PC-3 (cell line): Measurements from ENCODE around the gene ACSS3. TPM values are rescaled to one million over a fixed set of nuclear protein-coding genes. Genes with fewer than 3 reads are reported as not detected.
"Not testable (repeated sequence)": the region's sequence is repeated elsewhere in the genome, so short reads cannot be mapped to it uniquely, and the experiment has no call there.

Experiments used
- ATAC-seq: fragments of 200-7000 bp; cut with Tn5 transposase; 2 replicates; pipeline ENCODE4 v1.9.1; 2020; ENCODE audit warnings: mild to moderate bottlenecking, moderate library complexity
- BruUV-seq: library from RNA; stranded (reverse); fragments of 400-500 nt; replicated peaks from 2 replicates; lab custom pipeline; 2021; lab: Mats Ljungman, UMichigan
- CTCF ChIA-PET: fragments of 300-600 bp; sonication (Branson Sonifier 250); formaldehyde crosslinking; loops from one replicate; lab custom pipeline; 2022; ENCODE audit warnings: antibody characterized with exemption; lab: Charles Lee
- POLR2A ChIA-PET: fragments of 300-600 bp; sonication (Branson Sonifier 250); formaldehyde crosslinking; loops from one replicate; lab custom pipeline; 2022; ENCODE audit warnings: antibody characterized with exemption; ENCODE audit not compliant: unreplicated experiment; lab: Charles Lee
- DNase-seq: peaks from one replicate; pipeline ENCODE4 v3.0.0-alpha.2; 2015
- H2AFZ ChIP-seq: fragments of 300-600 bp; sonication (generic); 2 replicates; pipeline ENCODE4 v1.6.0; 2016; ENCODE audit warnings: antibody characterized with exemption, low read length
- H3F3A ChIP-seq: fragments of 300-600 bp; sonication (generic); one replicate; pipeline ENCODE4 v1.6.0; 2017; ENCODE audit warnings: antibody characterized with exemption, low read length, control low read depth, mild to moderate bottlenecking; ENCODE audit not compliant: unreplicated experiment
- H3K27ac ChIP-seq: fragments of 300-600 bp; sonication (generic); 2 replicates; pipeline ENCODE4 v1.5.1; 2016; ENCODE audit warnings: mild to moderate bottlenecking, low read length
- H3K27me3 ChIP-seq: fragments of 300-600 bp; sonication (generic); 2 replicates; pipeline ENCODE4 v1.6.1; 2016; ENCODE audit warnings: low read length, mixed read lengths
- H3K36me3 ChIP-seq: fragments of 300-600 bp; sonication (generic); 2 replicates; pipeline ENCODE4 v1.6.1; 2016; ENCODE audit warnings: low read depth, mixed run types, low read length, mixed read lengths
- H3K4me1 ChIP-seq: fragments of 300-600 bp; sonication (generic); 2 replicates; pipeline ENCODE4 v1.5.1; 2016; ENCODE audit warnings: low read length; ENCODE audit not compliant: insufficient read depth
- H3K4me2 ChIP-seq: fragments of 300-600 bp; sonication (generic); 2 replicates; pipeline ENCODE4 v1.6.0; 2016; ENCODE audit warnings: low read length
- H3K4me3 ChIP-seq: fragments of 300-600 bp; sonication (generic); 2 replicates; pipeline ENCODE4 v1.5.1; 2016; ENCODE audit warnings: mild to moderate bottlenecking, low read length, mixed read lengths
- H3K79me2 ChIP-seq: fragments of 300-600 bp; sonication (generic); 2 replicates; pipeline ENCODE4 v1.6.1; 2017; ENCODE audit warnings: low read length, mixed read lengths
- H3K9ac ChIP-seq: fragments of 300-600 bp; sonication (generic); 2 replicates; pipeline ENCODE4 v1.6.0; 2016; ENCODE audit warnings: mild to moderate bottlenecking, low read length
- H3K9me2 ChIP-seq: fragments of 300-600 bp; sonication (generic); replicated peaks from 2 replicates; pipeline ENCODE4 v1.6.1; 2016; ENCODE audit warnings: mixed run types, low read length, mixed read lengths
- H3K9me3 ChIP-seq: fragments of 300-600 bp; sonication (generic); 2 replicates; pipeline ENCODE4 v1.6.1; 2016; ENCODE audit warnings: low read length, mixed read lengths
- H4K20me1 ChIP-seq: fragments of 300-600 bp; sonication (generic); 2 replicates; pipeline ENCODE4 v1.6.1; 2016; ENCODE audit warnings: low read length, mixed read lengths
- CTCF ChIP-seq: fragments of 300-600 bp; sonication (generic); conservative IDR thresholded peaks from 2 replicates; pipeline ENCODE4 v1.5.1; 2017; ENCODE audit warnings: antibody characterized with exemption, low read depth, mild to moderate bottlenecking, low read length
- EZH2 ChIP-seq: fragments of 300-600 bp; sonication (generic); IDR thresholded peaks from one replicate; pipeline ENCODE4 v1.6.1; 2017; ENCODE audit warnings: antibody characterized with exemption, mild to moderate bottlenecking, low read length; ENCODE audit not compliant: unreplicated experiment
- EZH2phosphoT487 ChIP-seq: fragments of 300-600 bp; sonication (generic); IDR thresholded peaks from 2 replicates; pipeline ENCODE4 v1.6.1; 2018; ENCODE audit warnings: mild to moderate bottlenecking, antibody characterized with exemption, low read length, borderline replicate concordance
- intact Hi-C: fragments of 100-400 bp; cut with micrococcal nuclease; formaldehyde crosslinking; loops from 2 replicates; pipeline ENCODE4 v1.9.0; 2023
- total RNA-seq: library from RNA; depleted of rRNA; stranded (reverse); fragments of >200 nt; gene quantifications from 2 replicates; pipeline ENCODE4 v1.2.3, GENCODE V29; 2014

The ACSS3 gene
- total RNA-seq, 1 experiment from 2014 or later = not detected

GRCh38 chr12:81105687-81106086, 27.8 kb downstream of the ACSS3 start:
- H3K27ac ChIP-seq = no peak overlapping the region
- no peaks in the 10 kb centered on the region for H3K9me3 ChIP-seq
- no peak overlapping the region for H2AFZ ChIP-seq
- no peaks in the 10 kb centered on the region for H3K9me2 ChIP-seq
- no peaks in the 10 kb centered on the region for H3K36me3 ChIP-seq
- H4K20me1 ChIP-seq = no peaks in the 10 kb centered on the region
- ATAC-seq (no peak), DNase-seq (no peak)
- ChIA-PET CTCF (no interaction called here), POLR2A (no interaction called here)
- no peak overlapping the region for H3K4me3 ChIP-seq
- intact Hi-C loops = no loop called here
- TF ChIP-seq CTCF (no peak), EZH2 (no peak), EZH2phosphoT487 (no peak)
- H3K79me2 ChIP-seq = no peaks in the 10 kb centered on the region
- H3K4me2 ChIP-seq = no peak overlapping the region
- no peaks in the 10 kb centered on the region for H3K27me3 ChIP-seq
- BruUV-seq = no TSS peak
- H3K4me1 ChIP-seq = no peaks in the 10 kb centered on the region
- no peak overlapping the region for H3K9ac ChIP-seq
- H3F3A ChIP-seq = no peaks in the 10 kb centered on the region

GRCh38 chr12:81114226-81114625, 36.3 kb downstream of the ACSS3 start:
- Histone ChIP-seq H3K4me1 (no peaks in the 10 kb centered on the region), H3K9ac (no peak overlapping the region), H3K79me2 (no peaks in the 10 kb centered on the region), H2AFZ (no peak overlapping the region), H3F3A (no peaks in the 10 kb centered on the region), H3K27ac (no peak overlapping the region), H3K27me3 (no peaks in the 10 kb centered on the region), H3K36me3 (no peaks in the 10 kb centered on the region), H4K20me1 (no peaks in the 10 kb centered on the region), H3K9me3 (0 out of 2 replicates have a peak, but pooled peaks cover 4% of the 10 kb centered on the region), H3K4me2 (no peak overlapping the region), H3K4me3 (no peak overlapping the region), H3K9me2 (no peaks in the 10 kb centered on the region)
- TF ChIP-seq EZH2 = no peak
- TF ChIP-seq EZH2phosphoT487 = no peak
- TF ChIP-seq CTCF = no peak
- ATAC-seq (no peak), DNase-seq (no peak)
- BruUV-seq = no TSS peak
- intact Hi-C loops = no loop called here
- POLR2A ChIA-PET = no interaction called here
- CTCF ChIA-PET = no interaction called here

GRCh38 chr12:81119069-81119468, 41.2 kb downstream of the ACSS3 start:
- H2AFZ ChIP-seq, H3K4me2 ChIP-seq, POLR2A ChIA-PET, CTCF ChIA-PET, H3K36me3 ChIP-seq, H3F3A ChIP-seq, H3K9ac ChIP-seq, H3K9me3 ChIP-seq, H3K79me2 ChIP-seq, BruUV-seq, H3K27me3 ChIP-seq, ATAC-seq, H3K4me1 ChIP-seq, intact Hi-C loops, H3K9me2 ChIP-seq, H3K4me3 ChIP-seq, H4K20me1 ChIP-seq, DNase-seq, H3K27ac ChIP-seq: not testable (repeated sequence)
